ENCODE results near the gene C8B. TPM values are rescaled to one million over a fixed set of nuclear protein-coding genes. Genes with fewer than 3 reads are reported as not detected.

Gene C8B
- total RNA-seq, 1 experiment from 2014 or later, result 0.10 TPM

- DNase-seq (ENCODE audit: low read depth, low spot score) (no peak), ATAC-seq (no peak)
- no peaks in the 10 kb centered on the region for H3K79me2 ChIP-seq (ENCODE audit: insufficient read depth, low read length)
- H3K4me2 ChIP-seq (ENCODE audit: low read length), result no peak overlapping the region
- H3K4me1 ChIP-seq (ENCODE audit: control insufficient read depth in 1 of 2, insufficient read depth in 2 of 2, low read length in 2 of 2), result no peaks in the 10 kb centered on the region
- no TSS peak for BruUV-seq (replicated peaks)
- ChIA-PET CTCF (no interaction called here), RAD21 (ENCODE audit: low non-redundant PET in 1 of 2, low total read pairs in 2 of 2, uncharacterized antibody in 2 of 2, unreplicated experiment in 2 of 2) (no interaction called here), POLR2A (no interaction called here)
- peaks cover 22% of the 10 kb centered on the region for H3K27me3 ChIP-seq (ENCODE audit: insufficient read depth, low read length)
- no peaks in the 10 kb centered on the region for H3K36me3 ChIP-seq (ENCODE audit: control insufficient read depth in 1 of 2, insufficient read depth in 2 of 2, low read length in 2 of 2)
- H3K9ac ChIP-seq (ENCODE audit: low read length), result no peak overlapping the region
- no peaks in the 10 kb centered on the region for H3K9me3 ChIP-seq (ENCODE audit: control insufficient read depth in 1 of 2, insufficient read depth in 1 of 2, low read depth in 1 of 2, low read length in 2 of 2)
- no peaks in the 10 kb centered on the region for H3K9me2 ChIP-seq (ENCODE audit: insufficient read depth)
- H3K4me3 ChIP-seq (replicated peaks in 1 of 2; ENCODE audit: low read depth in 1 of 2, low read length in 2 of 2), result no peak overlapping the region
- no peak overlapping the region for H2AFZ ChIP-seq (ENCODE audit: low read depth, low read length, poor library complexity, severe bottlenecking)
- no peaks in the 10 kb centered on the region for H4K20me1 ChIP-seq (ENCODE audit: insufficient read depth)
- intact Hi-C loops (cut with micrococcal nuclease), result no loop called here
- no peak overlapping the region for H3K27ac ChIP-seq (ENCODE audit: low read depth, low read length)
- no peak for TF ChIP-seq ZBTB33 (IDR thresholded peaks at IDR 0.05; ENCODE audit: extremely low read depth, insufficient replicate concordance, low read length)
- no peak for TF ChIP-seq RAD21 (IDR thresholded peaks at IDR 0.05; ENCODE audit: low read depth)
- TF ChIP-seq JUND (IDR thresholded peaks at IDR 0.05), result no peak
- TF ChIP-seq SRF (IDR thresholded peaks at IDR 0.05; ENCODE audit: low read depth), result no peak
- no peak for TF ChIP-seq FOSL1 (IDR thresholded peaks at IDR 0.05; ENCODE audit: low read depth)
- TF ChIP-seq EZH2phosphoT487 (IDR thresholded peaks at IDR 0.05; ENCODE audit: borderline replicate concordance), result no peak
- no peak for TF ChIP-seq ZNF274 (IDR thresholded peaks at IDR 0.05; ENCODE audit: low read depth, low read length)
- TF ChIP-seq SP1 (IDR thresholded peaks at IDR 0.05; ENCODE audit: low read depth), result no peak
- no peak for TF ChIP-seq POLR2A (IDR thresholded peaks at IDR 0.05; ENCODE audit: borderline replicate concordance, extremely low read depth, insufficient read depth, insufficient read length)
- TF ChIP-seq ATF3 (IDR thresholded peaks at IDR 0.05), result no peak
- no peak for TF ChIP-seq TCF7L2 (IDR thresholded peaks at IDR 0.05; ENCODE audit: borderline replicate concordance, extremely low read depth, insufficient read depth, insufficient read length)
- TF ChIP-seq EGR1 (IDR thresholded peaks at IDR 0.05; ENCODE audit: low read depth), result no peak
- TF ChIP-seq REST (IDR thresholded peaks at IDR 0.05; ENCODE audit: low read depth), result no peak
- no peak for TF ChIP-seq SIN3A (IDR thresholded peaks at IDR 0.05; ENCODE audit: low read depth)
- no peak for TF ChIP-seq YY1 (IDR thresholded peaks at IDR 0.05; ENCODE audit: extremely low read depth, insufficient replicate concordance, low read depth, low read length)
- TF ChIP-seq MAX (IDR thresholded peaks at IDR 0.05), result no peak
- no peak for TF ChIP-seq CEBPB (IDR thresholded peaks at IDR 0.05; ENCODE audit: low read depth)
- TF ChIP-seq EZH2 (IDR thresholded peaks at IDR 0.05), result no peak
- no peak for TF ChIP-seq CBX3 (IDR thresholded peaks at IDR 0.05; ENCODE audit: low read depth)
- no peak for TF ChIP-seq ZFX (IDR thresholded peaks at IDR 0.05)
Measured at GRCh38 chr1:56992318-56993125, 26.7 kb upstream of the C8B start.
